ENCODE data around the gene CNTNAP2.

DNA sequence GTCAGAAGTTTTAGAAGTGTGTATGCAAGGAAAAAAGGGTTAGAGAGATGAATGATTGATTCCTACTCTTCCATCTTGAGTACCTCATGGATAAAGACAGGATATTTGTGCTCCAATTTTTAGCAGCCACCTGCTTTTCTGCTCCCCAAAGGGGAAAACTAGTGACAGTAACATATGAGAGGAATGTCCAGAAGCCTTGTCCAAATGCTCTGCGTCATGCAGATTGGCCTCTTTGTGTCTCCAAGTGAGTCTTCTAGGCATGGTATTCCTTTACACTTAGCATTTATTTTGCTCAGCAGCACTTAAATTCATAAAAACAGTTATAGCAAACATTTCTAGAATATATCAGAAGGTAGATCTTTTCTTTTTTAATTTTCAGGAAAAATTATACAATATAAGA, 306.8 kb downstream of the CNTNAP2 start:
- TF ChIP-seq POLR2A (IDR thresholded peaks at IDR 0.05; ENCODE audit: low read length): no peak
- no peak for TF ChIP-seq GATA1 (IDR thresholded peaks at IDR 0.05; ENCODE audit: low read depth, low read length)
